Neural crest cell (in vitro differentiated cells): ENCODE data around the gene FAM227B. TPM values are rescaled to one million over a fixed set of nuclear protein-coding genes. Genes with fewer than 3 reads are reported as not detected.
"Not testable (repeated sequence)": the region's sequence is repeated elsewhere in the genome, so short reads cannot be mapped to it uniquely, and the experiment has no call there.

Experiments used
- DNase-seq: peaks from one replicate; pipeline ENCODE4 v3.0.0; 2021; ENCODE audit warnings: low read depth, mixed read lengths, low spot score
- H3K27ac Mint-ChIP-seq: one replicate; pipeline ENCODE4 v1.8.0; 2021; ENCODE audit warnings: mild to moderate bottlenecking, mixed read lengths; ENCODE audit not compliant: unreplicated experiment
- H3K27me3 Mint-ChIP-seq: 2 replicates; pipeline ENCODE4 v1.8.0; 2021; ENCODE audit warnings: low read depth, mild to moderate bottlenecking, mixed read lengths
- H3K36me3 Mint-ChIP-seq: 2 replicates; pipeline ENCODE4 v1.8.0; 2021; ENCODE audit warnings: low read depth, mild to moderate bottlenecking, mixed read lengths
- H3K4me1 Mint-ChIP-seq: 2 replicates; pipeline ENCODE4 v1.8.0; 2021; ENCODE audit warnings: mixed read lengths
- H3K4me3 Mint-ChIP-seq: one replicate; pipeline ENCODE4 v1.8.0; 2021; ENCODE audit warnings: mild to moderate bottlenecking, mixed read lengths
- H3K9me3 Mint-ChIP-seq: 2 replicates; pipeline ENCODE4 v1.8.0; 2021; ENCODE audit warnings: mixed read lengths
- total RNA-seq: library from RNA; stranded (reverse); gene quantifications from 2 replicates; pipeline ENCODE4 v1.2.1, GENCODE V29; 2021
- TF ChIP-seq, protein P1 (sequence below): fragments of 200-600 bp; sonication (generic); conservative IDR thresholded peaks from 2 replicates; pipeline ENCODE4 v1.5.0; 2021; ENCODE audit warnings: antibody characterized with exemption, mild to moderate bottlenecking

FAM227B gene
- total RNA-seq, 1 donor from 2014 or later: 9.0 TPM

DNA sequence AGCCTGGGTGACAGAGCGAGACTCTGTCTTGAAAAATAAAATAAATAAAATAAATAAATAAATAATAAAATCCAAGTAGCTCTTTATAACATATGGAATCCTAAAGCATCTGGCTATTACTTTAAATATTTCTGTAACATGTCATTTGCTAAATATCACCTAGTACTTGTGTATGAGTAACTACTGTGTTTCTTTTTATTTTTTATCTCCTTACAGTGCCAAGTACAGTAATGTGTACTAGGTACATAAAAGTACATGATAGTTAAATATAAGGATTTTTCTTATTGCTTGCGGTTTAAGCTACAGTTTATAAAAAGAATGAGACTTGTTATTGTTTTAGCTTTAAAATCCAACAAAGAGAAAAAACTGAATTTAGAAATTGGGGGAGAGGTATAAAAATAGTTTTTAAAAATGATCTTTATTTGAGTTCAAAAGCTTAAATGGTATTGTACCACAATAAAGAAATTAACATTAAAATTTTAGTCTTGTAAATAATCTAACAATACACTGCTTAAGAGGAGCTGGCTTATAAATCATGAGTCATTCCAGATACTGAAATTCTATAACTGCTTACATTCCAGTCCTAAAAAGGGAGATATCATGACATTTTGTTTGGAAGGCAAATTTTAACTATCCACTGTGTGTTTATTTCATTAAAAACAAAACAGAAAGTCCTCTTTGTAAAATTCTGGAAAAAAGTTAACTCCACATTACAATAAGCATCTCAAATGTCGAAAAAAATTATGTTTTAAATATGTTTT lies 124.4 kb downstream of the FAM227B start:
- no peak overlapping the region for H3K4me3 Mint-ChIP-seq
- H3K36me3 Mint-ChIP-seq: peaks cover under 1% of the 10 kb centered on the region
- DNase-seq: no peak
- H3K27ac Mint-ChIP-seq: no peak overlapping the region
- H3K9me3 Mint-ChIP-seq: peaks cover 4% of the 10 kb centered on the region
- H3K4me1 Mint-ChIP-seq: no peaks in the 10 kb centered on the region
- TF ChIP-seq, protein P1, sequence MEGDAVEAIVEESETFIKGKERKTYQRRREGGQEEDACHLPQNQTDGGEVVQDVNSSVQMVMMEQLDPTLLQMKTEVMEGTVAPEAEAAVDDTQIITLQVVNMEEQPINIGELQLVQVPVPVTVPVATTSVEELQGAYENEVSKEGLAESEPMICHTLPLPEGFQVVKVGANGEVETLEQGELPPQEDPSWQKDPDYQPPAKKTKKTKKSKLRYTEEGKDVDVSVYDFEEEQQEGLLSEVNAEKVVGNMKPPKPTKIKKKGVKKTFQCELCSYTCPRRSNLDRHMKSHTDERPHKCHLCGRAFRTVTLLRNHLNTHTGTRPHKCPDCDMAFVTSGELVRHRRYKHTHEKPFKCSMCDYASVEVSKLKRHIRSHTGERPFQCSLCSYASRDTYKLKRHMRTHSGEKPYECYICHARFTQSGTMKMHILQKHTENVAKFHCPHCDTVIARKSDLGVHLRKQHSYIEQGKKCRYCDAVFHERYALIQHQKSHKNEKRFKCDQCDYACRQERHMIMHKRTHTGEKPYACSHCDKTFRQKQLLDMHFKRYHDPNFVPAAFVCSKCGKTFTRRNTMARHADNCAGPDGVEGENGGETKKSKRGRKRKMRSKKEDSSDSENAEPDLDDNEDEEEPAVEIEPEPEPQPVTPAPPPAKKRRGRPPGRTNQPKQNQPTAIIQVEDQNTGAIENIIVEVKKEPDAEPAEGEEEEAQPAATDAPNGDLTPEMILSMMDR: no peak
- H3K27me3 Mint-ChIP-seq: no peaks in the 10 kb centered on the region

- Mint-ChIP-seq H3K9me3 (no peaks in the 10 kb centered on the region), H3K4me1 (no peaks in the 10 kb centered on the region), H3K4me3 (no peak overlapping the region), H3K36me3 (no peaks in the 10 kb centered on the region), H3K27me3 (no peaks in the 10 kb centered on the region), H3K27ac (no peak overlapping the region)
- TF ChIP-seq, protein P1: no peak
- DNase-seq: no peak
Observed at GRCh38 chr15:49494842-49495241, 125.8 kb downstream of the FAM227B start.

GRCh38 chr15:49492830-49493229 lies 127.8 kb downstream of the FAM227B start:
- no peaks in the 10 kb centered on the region for H3K9me3 Mint-ChIP-seq
- TF ChIP-seq, protein P1: no peak

GRCh38 chr15:49492151-49492550 lies 128.5 kb downstream of the FAM227B start:
- no peak for DNase-seq
- Mint-ChIP-seq H3K27ac (no peak overlapping the region), H3K4me1 (no peaks in the 10 kb centered on the region), H3K27me3 (no peaks in the 10 kb centered on the region), H3K36me3 (no peaks in the 10 kb centered on the region), H3K9me3 (no peaks in the 10 kb centered on the region), H3K4me3 (no peak overlapping the region)
- TF ChIP-seq, protein P1: no peak

More at GRCh38 chr15:49492830-49493229, 127.8 kb downstream of the FAM227B start:
- no peak for DNase-seq
- Mint-ChIP-seq H3K4me3 (no peak overlapping the region), H3K36me3 (no peaks in the 10 kb centered on the region), H3K27me3 (no peaks in the 10 kb centered on the region), H3K4me1 (no peaks in the 10 kb centered on the region), H3K27ac (no peak overlapping the region)

- Mint-ChIP-seq H3K4me1 (no peaks in the 10 kb centered on the region), H3K4me3 (no peak overlapping the region), H3K9me3 (no peaks in the 10 kb centered on the region), H3K27ac (no peak overlapping the region), H3K27me3 (no peaks in the 10 kb centered on the region), H3K36me3 (no peaks in the 10 kb centered on the region)
- TF ChIP-seq, protein P1: no peak
- DNase-seq: no peak
Observed at GRCh38 chr15:49490966-49491365, 129.7 kb downstream of the FAM227B start.

DNA sequence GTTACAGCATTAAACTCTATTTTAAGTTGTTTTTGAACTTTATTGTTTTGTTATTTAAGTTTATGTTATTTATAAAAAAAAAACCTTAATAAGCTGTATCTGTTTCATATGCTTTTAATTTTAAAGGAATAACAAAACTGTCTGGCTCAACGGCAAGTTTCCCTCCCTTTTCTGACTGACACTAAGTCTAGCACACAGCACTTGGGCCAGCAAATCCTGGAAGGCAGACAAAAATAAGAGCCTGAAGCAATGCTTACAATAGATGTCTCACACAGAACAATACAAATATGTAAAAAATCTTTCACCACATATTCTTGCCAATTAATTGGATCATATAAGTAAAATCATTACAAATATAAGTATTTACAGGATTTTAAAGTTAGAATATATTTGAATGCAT lies 135.2 kb downstream of the FAM227B start:
- H3K27me3 Mint-ChIP-seq, H3K36me3 Mint-ChIP-seq, DNase-seq, H3K9me3 Mint-ChIP-seq, H3K27ac Mint-ChIP-seq, H3K4me3 Mint-ChIP-seq, H3K4me1 Mint-ChIP-seq: not testable (repeated sequence)

DNA sequence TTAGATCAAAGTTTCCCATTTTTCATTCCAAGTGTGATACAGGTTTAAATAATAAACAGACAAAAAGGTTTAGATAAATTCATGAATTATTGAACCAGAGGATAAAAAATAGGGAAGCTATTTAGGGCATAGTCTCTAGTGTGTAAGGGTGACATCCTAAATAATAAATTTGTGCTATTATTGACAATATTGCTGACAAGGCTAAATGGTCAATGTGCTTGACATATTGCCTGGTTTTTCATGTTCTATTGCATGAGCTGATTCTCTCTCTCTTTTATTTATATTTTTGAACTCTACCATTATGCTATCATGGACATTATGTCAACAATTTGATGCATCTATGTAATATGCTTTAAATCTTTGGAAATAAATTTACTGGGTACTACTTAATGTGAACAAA lies 141.6 kb downstream of the FAM227B start:
- H3K27ac Mint-ChIP-seq, DNase-seq, H3K9me3 Mint-ChIP-seq, H3K36me3 Mint-ChIP-seq, H3K4me3 Mint-ChIP-seq, H3K27me3 Mint-ChIP-seq, H3K4me1 Mint-ChIP-seq: not testable (repeated sequence)

DNA sequence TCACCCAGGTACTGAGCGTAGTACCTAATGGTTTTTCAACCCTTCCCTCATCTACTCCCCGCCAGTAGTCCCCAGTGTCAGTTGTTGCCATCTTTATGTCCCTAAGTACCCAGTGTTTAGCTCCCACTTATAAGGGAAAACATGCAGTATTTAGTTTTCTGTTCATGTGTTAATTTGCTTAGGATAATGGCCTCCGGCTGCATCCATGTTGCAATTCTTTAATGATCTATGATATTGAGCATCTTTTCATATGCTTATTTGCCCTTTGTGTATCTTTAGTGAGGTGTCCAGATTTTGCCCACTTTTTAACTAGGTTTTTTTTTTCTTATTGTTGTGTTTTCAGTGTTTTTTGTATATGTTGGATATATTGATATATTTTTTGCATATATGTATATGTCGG lies 142.6 kb downstream of the FAM227B start:
- not testable (repeated sequence) for H3K27ac Mint-ChIP-seq, H3K36me3 Mint-ChIP-seq, H3K27me3 Mint-ChIP-seq, H3K4me3 Mint-ChIP-seq, H3K4me1 Mint-ChIP-seq, H3K9me3 Mint-ChIP-seq, DNase-seq
